HK-2 (cell line): Measurements from ENCODE around the gene ACACB.
A peak's percentile ranks its signal among the peaks of the same experiment; 100 is the strongest.

Source experiments
- DNase-seq: peaks from one replicate; pipeline ENCODE4 v3.0.0-alpha.2; 2018; ENCODE audit not compliant: unreplicated experiment

Gene ACACB

GRCh38 chr12:109115758-109116610 is at the start of gene ACACB:
ACACB (plus strand) TSS chr12:109116587; CDS start chr12:109139406, 22,819 bp downstream.
- no peak for DNase-seq

DNA sequence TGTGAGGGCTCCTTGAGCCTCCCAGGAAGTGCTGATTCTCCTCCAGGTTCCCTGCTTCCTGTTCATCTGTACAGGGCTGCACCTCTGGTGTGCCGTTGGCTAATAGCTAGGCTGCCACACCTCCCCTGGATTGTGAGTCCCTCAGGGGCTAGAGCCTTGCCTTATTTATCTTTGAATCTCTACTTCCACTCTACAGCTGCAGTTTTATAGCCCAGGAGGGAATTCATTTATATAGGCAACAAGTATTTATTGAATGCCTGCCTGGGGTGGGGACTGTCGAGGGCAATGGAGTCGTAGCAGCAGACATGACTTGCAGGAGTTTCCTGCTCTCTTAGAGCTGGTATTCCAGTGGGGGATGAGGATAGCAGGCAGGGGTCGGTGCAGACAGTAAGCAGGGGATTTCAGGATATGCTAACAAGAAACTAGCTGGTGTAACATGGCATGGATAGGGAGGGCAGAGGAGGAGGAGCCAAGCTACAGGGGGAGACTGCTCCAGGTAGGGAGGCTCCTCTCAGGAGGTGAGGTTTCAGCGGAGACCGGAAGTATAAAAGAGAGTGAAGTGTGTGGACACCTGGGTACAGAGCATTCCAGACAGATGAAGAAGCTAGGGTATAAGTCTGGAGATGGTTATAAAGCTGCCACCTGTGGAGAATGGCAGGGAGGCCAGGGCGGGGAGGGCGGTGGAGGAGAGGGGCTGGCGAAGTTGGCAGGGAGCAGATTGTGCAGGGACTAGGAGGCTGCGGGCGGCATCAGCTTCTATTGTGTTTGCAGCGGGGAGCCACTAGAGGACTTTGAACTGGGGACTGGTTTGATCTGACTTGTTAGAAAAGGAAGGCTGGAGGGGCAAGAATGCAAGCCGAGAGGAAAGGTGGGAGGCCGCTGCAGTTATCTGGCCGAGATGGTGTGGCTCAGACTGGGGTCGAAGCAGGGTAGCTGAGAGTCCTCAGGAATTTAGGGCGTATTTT is 46.8 kb upstream of the ACACB start:
- no peak for DNase-seq

DNA sequence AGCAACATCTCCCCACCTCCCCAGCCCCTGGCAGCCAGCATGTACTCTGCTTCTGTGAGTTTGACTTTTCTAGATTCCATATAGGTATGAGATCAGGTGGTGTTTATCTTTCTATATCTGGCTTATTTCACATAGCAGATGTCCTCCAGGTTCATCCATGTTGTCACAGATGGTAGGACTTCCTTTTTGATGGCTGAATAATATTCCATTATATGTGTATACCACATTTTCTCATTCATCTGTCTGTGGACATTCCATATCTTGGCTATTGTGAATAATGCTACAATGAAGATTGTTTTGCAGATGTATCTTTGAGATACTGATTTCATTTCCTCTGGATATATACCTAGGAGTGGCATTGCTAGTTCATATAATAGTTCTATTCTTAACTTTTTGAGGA is 41.5 kb upstream of the ACACB start:
- DNase-seq: no peak

DNA sequence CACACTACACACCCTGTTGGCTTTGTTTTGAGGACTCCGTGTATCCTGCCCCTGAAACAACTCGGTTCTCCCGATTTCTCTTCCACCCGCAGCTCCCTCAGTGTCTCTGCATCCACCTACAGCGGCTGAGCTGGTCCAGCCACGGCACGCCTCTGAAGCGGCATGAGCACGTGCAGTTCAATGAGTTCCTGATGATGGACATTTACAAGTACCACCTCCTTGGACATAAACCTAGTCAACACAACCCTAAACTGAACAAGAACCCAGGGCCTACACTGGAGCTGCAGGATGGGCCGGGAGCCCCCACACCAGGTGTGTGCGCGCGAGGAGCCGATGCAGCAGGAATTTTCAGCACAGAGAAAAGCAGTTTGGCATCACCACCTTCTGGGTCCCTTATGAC is 33.6 kb upstream of the ACACB start:
- no peak for DNase-seq

GRCh38 chr12:109084425-109084824 is 32.0 kb upstream of the ACACB start:
- DNase-seq: no peak

GRCh38 chr12:109085590-109085989 is 30.8 kb upstream of the ACACB start:
- no peak for DNase-seq

DNA sequence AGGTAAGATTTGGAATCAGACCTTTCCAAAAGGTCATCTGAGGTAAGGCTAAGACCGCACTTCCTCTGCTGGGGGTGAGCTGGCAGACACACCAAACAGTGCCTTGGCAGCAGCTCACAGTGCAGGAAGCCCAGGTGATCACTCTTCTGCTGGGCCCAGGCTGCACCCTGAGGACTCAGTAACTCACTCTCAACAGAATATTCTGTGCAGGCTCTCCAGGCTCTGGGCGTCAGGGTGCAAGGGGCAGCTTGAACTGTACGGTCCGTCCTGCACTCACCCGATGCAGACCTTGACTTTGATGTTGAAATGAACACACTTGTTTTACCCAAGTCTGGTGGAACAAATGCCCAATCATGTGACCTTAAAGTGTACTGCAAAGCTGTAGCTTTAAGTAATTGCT is 29.1 kb upstream of the ACACB start:
- DNase-seq: no peak

DNA sequence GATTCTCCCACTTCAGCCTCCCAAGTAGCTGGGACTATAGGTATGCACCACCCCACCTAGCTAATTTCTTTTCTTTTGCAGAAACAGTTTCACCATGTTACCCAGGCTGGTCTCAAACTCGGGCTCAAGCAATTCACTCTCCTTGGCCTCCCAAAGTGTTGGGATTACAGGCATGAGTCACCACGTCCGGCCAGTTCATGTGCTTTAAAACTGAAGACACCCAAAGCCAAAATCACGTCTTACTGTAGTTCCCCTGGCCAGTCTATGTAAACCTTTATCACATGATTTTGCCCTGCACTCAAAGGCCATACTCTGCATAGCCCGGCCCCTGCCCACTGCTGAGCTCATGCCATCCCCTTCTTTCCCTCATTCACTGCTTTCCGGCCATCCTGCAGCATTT is 27.6 kb upstream of the ACACB start:
- DNase-seq: no peak

DNA sequence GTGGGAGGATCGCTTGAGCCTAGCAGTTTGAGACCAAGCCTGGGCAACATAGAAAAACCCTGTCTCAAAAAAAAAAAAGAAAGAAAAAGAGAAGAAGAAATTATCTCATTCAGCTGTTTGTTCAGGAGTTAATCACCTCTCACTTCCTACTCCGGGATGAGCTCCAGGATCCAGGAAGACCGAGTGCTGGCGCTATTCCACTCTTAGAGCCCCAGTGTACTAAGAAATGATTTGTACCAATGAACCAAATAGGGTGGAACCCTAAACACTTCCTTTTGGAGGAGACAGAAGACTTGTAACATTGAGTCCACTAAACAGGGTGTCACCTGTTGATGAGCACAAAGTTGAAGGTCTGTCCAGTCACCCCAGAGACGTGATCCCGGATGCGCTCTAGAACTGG is 26.7 kb upstream of the ACACB start:
- DNase-seq: no peak

GRCh38 chr12:109092497-109093021 is 23.8 kb upstream of the ACACB start:
- no peak for DNase-seq

DNA sequence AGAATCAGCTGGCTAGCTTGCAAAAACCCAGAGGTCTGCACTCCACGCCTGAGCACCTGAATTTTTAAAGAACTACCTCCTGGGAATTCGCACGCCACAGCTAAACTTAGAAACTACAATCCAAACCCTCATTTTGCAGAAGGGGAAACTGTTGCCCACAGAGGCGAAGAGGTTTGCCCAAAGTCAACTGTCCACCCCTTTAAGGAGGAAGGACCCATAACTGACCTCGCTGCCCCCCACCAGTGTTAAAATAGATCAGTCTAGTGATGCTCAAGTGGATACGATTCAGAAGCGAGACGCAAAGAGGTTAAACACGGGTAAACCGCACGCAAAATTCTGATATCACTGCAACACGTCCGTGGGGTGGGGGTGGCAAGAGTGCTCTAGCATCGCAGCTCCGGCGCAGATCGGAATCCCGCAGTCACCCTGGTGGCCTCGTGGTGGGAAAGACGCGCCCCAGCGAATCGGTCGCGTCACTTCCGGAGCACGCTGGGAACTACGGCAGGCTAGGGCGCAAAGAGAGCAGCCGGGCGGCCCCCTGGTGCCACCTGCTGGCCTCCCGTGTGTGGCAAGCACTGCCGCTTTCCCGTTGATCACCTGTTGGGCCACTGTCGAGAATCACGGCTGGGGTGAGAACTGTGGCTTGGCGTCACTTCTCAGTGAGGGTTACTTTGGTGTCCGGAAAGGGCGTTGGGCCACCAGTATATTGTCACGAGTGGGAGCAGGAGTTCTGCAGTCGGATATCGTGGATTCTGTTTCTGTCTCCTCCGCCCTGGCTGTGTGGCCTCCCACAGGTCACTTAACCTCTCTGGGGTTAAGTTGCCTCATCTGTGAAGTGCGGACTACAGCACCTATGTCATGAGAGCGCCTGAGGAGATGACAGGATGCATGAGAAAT is 23.1 kb upstream of the ACACB start, which contains the start of gene ALKBH2:
ALKBH2 (minus strand) TSS at position 451 of the 897 bp plus-strand sequence. CDS start 686 bp downstream, outside the sequence.
- peak; percentile 94 for DNase-seq

DNA sequence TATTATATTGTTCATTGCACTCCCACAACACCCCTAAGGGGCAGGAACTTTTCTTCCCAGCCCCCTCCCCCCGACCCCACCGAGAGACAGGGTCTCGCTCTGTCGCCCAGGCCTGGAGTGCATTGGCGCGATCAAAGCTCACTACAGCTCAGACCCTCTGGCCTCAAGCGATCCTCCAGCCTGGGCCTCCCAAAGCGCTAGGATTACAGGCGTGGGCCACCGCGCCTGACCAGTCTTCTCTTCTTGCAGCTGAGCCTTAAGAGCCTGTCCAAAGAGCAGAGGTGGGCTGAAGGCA is 19.3 kb upstream of the ACACB start:
- DNase-seq: no peak

DNA sequence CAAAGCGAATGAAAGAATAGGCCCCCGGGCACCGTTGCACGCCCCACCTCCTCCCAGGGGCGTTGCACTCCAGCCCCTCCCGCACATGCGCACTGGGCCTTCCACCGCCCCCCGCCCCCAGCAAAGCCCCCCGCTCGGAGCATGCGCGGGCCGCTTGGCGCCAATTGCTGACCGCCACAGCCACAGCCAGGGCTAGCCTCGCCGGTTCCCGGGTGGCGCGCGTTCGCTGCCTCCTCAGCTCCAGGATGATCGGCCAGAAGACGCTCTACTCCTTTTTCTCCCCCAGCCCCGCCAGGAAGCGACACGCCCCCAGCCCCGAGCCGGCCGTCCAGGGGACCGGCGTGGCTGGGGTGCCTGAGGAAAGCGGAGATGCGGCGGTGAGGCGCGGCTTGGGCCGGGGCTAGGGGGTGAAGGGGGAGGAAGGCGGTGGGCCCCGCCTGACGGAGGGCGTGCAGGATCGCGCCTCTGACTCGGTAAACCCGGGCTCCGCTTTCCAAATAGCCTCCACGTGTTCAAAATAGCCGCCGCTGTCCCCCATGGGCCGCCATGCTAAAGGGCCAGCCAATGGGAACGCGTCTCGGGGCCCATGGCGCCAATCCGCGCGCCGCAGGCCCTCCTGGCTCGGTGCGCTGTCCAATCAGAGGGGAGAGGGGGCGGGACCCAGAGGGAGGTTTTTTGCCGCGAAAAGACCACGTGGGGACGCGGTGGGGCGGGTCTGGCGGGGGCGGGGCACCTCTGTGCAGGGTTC is 18.8 kb upstream of the ACACB start, which contains the start of gene UNG:
UNG (plus strand) TSS at position 163 of the 748 bp plus-strand sequence; CDS start at position 246, 83 bp downstream.
- peak; percentile 97 for DNase-seq

- no peak for DNase-seq
Measured at GRCh38 chr12:109098183-109098604, 18.2 kb upstream of the ACACB start.

- no peak for DNase-seq
Measured at GRCh38 chr12:109098651-109099050, 17.7 kb upstream of the ACACB start.

DNA sequence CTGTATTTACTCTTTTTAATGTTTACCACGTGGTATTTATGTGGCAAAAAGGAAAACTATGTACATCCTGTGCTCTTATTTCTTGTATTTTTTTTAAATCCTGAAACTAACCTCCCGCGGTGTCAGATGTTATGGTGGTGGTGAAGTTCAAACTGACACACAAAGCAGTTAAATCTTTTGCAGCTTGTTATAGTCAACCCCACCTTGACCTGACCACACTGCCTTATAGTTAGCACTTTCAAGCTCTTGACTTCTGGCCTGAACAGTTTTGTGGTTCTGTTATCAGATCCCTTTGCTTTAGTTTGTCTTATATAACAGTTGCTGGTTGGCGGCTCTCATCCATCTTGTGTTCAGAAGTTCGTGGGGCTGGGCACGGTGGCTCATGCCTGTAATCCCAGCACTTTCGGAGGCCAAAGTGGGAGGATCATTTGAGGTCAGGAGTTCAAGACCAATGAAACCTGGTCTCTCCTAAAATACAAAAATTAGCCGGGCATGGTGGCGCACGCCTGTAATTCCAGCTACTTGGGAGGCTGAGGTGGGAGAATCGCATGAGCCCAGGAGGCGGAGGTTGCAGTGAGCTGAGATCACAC is 16.9 kb upstream of the ACACB start:
- DNase-seq: no peak

GRCh38 chr12:109100741-109101140 is 15.6 kb upstream of the ACACB start:
- no peak for DNase-seq

DNA sequence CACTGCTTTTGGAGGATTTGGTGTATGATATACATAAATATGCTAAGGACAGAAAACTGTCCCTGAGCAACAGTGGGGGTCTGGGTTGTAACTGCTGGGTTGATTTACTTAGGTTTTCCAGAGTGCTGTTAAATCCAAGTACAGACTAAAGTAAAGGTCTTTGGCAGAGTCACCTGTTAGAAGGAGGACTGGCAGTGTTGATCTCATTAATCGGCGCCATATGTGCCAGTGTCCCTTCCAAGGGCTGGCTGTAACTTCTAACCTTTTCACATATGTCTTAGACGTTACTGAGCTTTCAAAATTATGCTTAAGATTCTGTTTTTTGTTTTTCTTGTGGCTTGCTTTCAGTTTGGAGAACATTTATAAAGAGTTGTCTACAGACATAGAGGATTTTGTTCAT is 13.9 kb upstream of the ACACB start:
- DNase-seq: no peak

DNA sequence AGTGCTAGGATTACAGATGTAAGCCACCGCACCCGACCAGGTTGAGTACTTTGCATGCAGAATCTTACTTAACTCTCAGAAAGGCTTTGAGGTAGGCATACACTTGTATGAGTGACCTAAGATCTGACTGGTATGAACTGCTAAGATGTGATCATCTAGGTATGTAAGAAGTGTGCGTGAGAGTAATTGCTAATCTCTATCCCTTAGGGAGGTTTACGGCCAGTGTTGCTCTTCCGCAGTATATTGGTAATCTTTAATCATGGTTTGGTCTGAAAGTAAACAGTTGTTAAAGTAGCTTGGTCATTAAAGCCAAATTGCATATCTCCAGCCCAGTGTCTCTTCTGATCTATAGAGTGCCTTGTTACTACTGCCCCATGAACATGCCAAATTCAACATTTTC is 11.2 kb upstream of the ACACB start:
- DNase-seq: no peak

GRCh38 chr12:109109746-109110350 is 6.5 kb upstream of the ACACB start:
- DNase-seq: no peak
